NCI-H526 treated with DMSO at 0.1 percent for 48 hours (cell line): Measurements from ENCODE around the gene GPR161.

Experiments
- DNase-seq: peaks from one replicate; lab custom pipeline; 2025; lab: John Stamatoyannopoulos, UW

Gene GPR161

GRCh38 chr1:168031198-168031597 is 105.5 kb downstream of the GPR161 start:
- no peak for DNase-seq
